HCT116 (cell line): ENCODE measurements around the gene LHX2. TPM values are rescaled to one million over a fixed set of nuclear protein-coding genes. Genes with fewer than 3 reads are reported as not detected.

Source experiments
- ATAC-seq: fragments of 200-7000 bp; cut with Tn5 transposase; 2 replicates; pipeline ENCODE4 v1.9.1; 2020; ENCODE audit warnings: mild to moderate bottlenecking, moderate library complexity
- BruUV-seq: library from RNA; stranded (reverse); fragments of 400-500 nt; replicated peaks from 2 replicates; lab custom pipeline; 2021; lab: Mats Ljungman, UMichigan
- CTCF ChIA-PET: fragments of 300-600 bp; sonication (Branson Sonifier 250); formaldehyde crosslinking; loops from one replicate; lab custom pipeline; 2021; ENCODE audit warnings: antibody characterized with exemption; lab: Charles Lee
- POLR2A ChIA-PET: fragments of 300-600, 350-600 bp; sonication (Branson Sonifier 250); formaldehyde crosslinking; loops from one replicate; lab custom pipeline; 2021; ENCODE audit warnings: antibody characterized with exemption; lab: Charles Lee
- RAD21 ChIA-PET, 2 experiments: fragments of 300-600 bp; sonication (Branson Sonifier 250); formaldehyde crosslinking; loops; one replicate each; lab custom pipeline; 2023; ENCODE audit warnings: low total read pairs in 2 of 2; ENCODE audit not compliant: uncharacterized antibody in 2 of 2, unreplicated experiment in 2 of 2, low non-redundant PET in 1 of 2; lab: Charles Lee
- DNase-seq: peaks from one replicate; pipeline ENCODE4 v3.0.0-alpha.2; 2010; ENCODE audit warnings: low read depth, low spot score
- H2AFZ ChIP-seq: fragments of 200-600 bp; shearing (Covaris generic), sonication (generic); 2 replicates; pipeline ENCODE4 v1.6.1; 2017; ENCODE audit warnings: low read depth, mixed run types, mixed read lengths, antibody characterized with exemption, low read length; ENCODE audit not compliant: poor library complexity, severe bottlenecking
- H3K27ac ChIP-seq: 2 replicates; pipeline ENCODE4 v1.5.1; 2012; ENCODE audit warnings: low read depth, low read length
- H3K27me3 ChIP-seq: fragments of 200-600 bp; sonication (generic); 2 replicates; pipeline ENCODE4 v1.6.1; 2016; ENCODE audit warnings: mixed run types, low read length, mixed read lengths; ENCODE audit not compliant: insufficient read depth
- H3K36me3 ChIP-seq, 2 experiments: fragments of 200-500 bp in 1 of 2; fragments of 200-600 bp in 1 of 2; sonication (Bioruptor generic) in 1 of 2; sonication (generic) in 1 of 2; 2 replicates each; pipeline versions ENCODE4 v1.5.1 to v1.6.1; 2014 to 2016; ENCODE audit warnings: low read length in 2 of 2, inconsistent platforms in 1 of 2, mixed read lengths in 1 of 2, mixed run types in 1 of 2; ENCODE audit not compliant: insufficient read depth in 2 of 2, control insufficient read depth in 1 of 2
- H3K4me1 ChIP-seq, 2 experiments: fragments of 200-600 bp in 1 of 2; sonication (generic) in 1 of 2; 2 replicates each; pipeline versions ENCODE4 v1.5.1 to v1.6.1; 2012 to 2017; ENCODE audit warnings: low read length in 2 of 2, inconsistent platforms in 1 of 2, mild to moderate bottlenecking in 1 of 2, mixed read lengths in 1 of 2, mixed run types in 1 of 2, moderate library complexity in 1 of 2; ENCODE audit not compliant: insufficient read depth in 2 of 2, control insufficient read depth in 1 of 2
- H3K4me2 ChIP-seq: fragments of 200-600 bp; sonication (generic); 2 replicates; pipeline ENCODE4 v1.6.1; 2017; ENCODE audit warnings: mixed run types, low read length, mixed read lengths
- H3K4me3 ChIP-seq, 2 experiments: fragments of 200-600 bp in 1 of 2; sonication (generic) in 1 of 2; replicated peaks in 1 of 2; 2 replicates each; pipeline ENCODE4 v1.5.1; 2011 to 2016; ENCODE audit warnings: low read length in 2 of 2, control low read depth in 1 of 2, low read depth in 1 of 2, mild to moderate bottlenecking in 1 of 2, mixed read lengths in 1 of 2, mixed run types in 1 of 2
- H3K79me2 ChIP-seq: fragments of 200-600 bp; sonication (generic); 2 replicates; pipeline ENCODE4 v1.6.1; 2017; ENCODE audit warnings: mild to moderate bottlenecking, mixed run types, low read length, moderate library complexity, mixed read lengths; ENCODE audit not compliant: insufficient read depth
- H3K9ac ChIP-seq: fragments of 200-600 bp; sonication (generic); 2 replicates; pipeline ENCODE4 v1.6.1; 2016; ENCODE audit warnings: low read length, mixed read lengths
- H3K9me2 ChIP-seq: fragments of 200-600 bp; sonication (generic), shearing (Covaris generic); 2 replicates; pipeline ENCODE4 v1.6.1; 2017; ENCODE audit warnings: mixed run types, mild to moderate bottlenecking, moderate library complexity; ENCODE audit not compliant: insufficient read depth
- H3K9me3 ChIP-seq, 2 experiments: fragments of 200-500 bp in 1 of 2; fragments of 200-600 bp in 1 of 2; sonication (Bioruptor generic) in 1 of 2; sonication (generic) in 1 of 2; 2 replicates each; pipeline ENCODE4 v1.6.1; 2014 to 2017; ENCODE audit warnings: low read length in 2 of 2, mixed read lengths in 2 of 2, inconsistent platforms in 1 of 2, low read depth in 1 of 2, mild to moderate bottlenecking in 1 of 2, mixed run types in 1 of 2, moderate library complexity in 1 of 2; ENCODE audit not compliant: control insufficient read depth in 1 of 2, insufficient read depth in 1 of 2
- H4K20me1 ChIP-seq: fragments of 200-600 bp; sonication (generic), shearing (Covaris generic); 2 replicates; pipeline ENCODE4 v1.6.1; 2017; ENCODE audit warnings: mixed run types, mild to moderate bottlenecking, moderate library complexity; ENCODE audit not compliant: insufficient read depth
- EZH2phosphoT487 ChIP-seq: fragments of 200-600 bp; IDR thresholded peaks from 2 replicates; pipeline ENCODE4 v1.6.1; 2018; ENCODE audit warnings: antibody characterized with exemption, borderline replicate concordance
- FOSL1 ChIP-seq: IDR thresholded peaks from 2 replicates; pipeline ENCODE4 v1.6.1; 2012; ENCODE audit warnings: low read depth
- MAX ChIP-seq: IDR thresholded peaks from 2 replicates; pipeline ENCODE4 v1.6.1; 2012
- REST ChIP-seq: IDR thresholded peaks from 2 replicates; pipeline ENCODE4 v1.6.1; 2012; ENCODE audit warnings: low read depth
- intact Hi-C: fragments of 100-400 bp; cut with micrococcal nuclease; formaldehyde crosslinking; loops from 2 replicates; pipeline ENCODE4 v1.10.0; 2022
- total RNA-seq: library from RNA; stranded (reverse); gene quantifications from one replicate; pipeline ENCODE4 v1.2.1, GENCODE V29; 2021; ENCODE audit not compliant: unreplicated experiment

Gene LHX2
- total RNA-seq, 1 experiment from 2014 or later: 10.2 TPM

- TF ChIP-seq FOSL1: no peak
- TF ChIP-seq MAX: no peak
These were observed 10.1 kb upstream of the LHX2 start (continued) for GRCh38 chr9:124001458-124001799.

- CTCF ChIA-PET: no interaction called here
- H3K79me2 ChIP-seq: no peaks in the 10 kb centered on the region
- H3K4me3 ChIP-seq: no peak overlapping the region
- H3K27me3 ChIP-seq: peaks cover 80% of the 10 kb centered on the region
- H3K9me2 ChIP-seq: no peaks in the 10 kb centered on the region
- no peak for TF ChIP-seq REST
- peak; percentile 51; the same call in 1 of the 2 replicates for TF ChIP-seq EZH2phosphoT487
- TF ChIP-seq, all 23 proteins: peak for 1
- ATAC-seq (no peak), DNase-seq (no peak)
- Histone ChIP-seq H3K4me1 (peaks cover under 1 to 7% of the 10 kb centered on the region in 2 experiments; a peak in 3 of 4 replicates), H2AFZ (no peak overlapping the region), H4K20me1 (no peaks in the 10 kb centered on the region), H3K4me2 (no peak overlapping the region), H3K27ac (no peak overlapping the region), H3K36me3 (no peaks in the 10 kb centered on the region), H3K9ac (no peak overlapping the region), H3K9me3 (no peaks in the 10 kb centered on the region)
- BruUV-seq: no TSS peak
- ChIA-PET POLR2A (no interaction called here), RAD21 (no interaction called here)
- intact Hi-C loops: no loop called here
These were observed 9.6 kb upstream of the LHX2 start for GRCh38 chr9:124001866-124002525.
